Sciatic nerve (tissue), 2 donors: ENCODE results near the gene SYNDIG1. TPM values are rescaled to one million over a fixed set of nuclear protein-coding genes. Genes with fewer than 3 reads are reported as not detected.

Experiments used
- ATAC-seq: fragments of 200-7000 bp; cut with Tn5 transposase; one replicate; pipeline ENCODE4 v1.9.1; 2020; ENCODE audit warnings: mild to moderate bottlenecking, moderate library complexity
- DNase-seq: peaks from one replicate; pipeline ENCODE4 v3.0.0-alpha.2; 2020; ENCODE audit warnings: low spot score
- intact Hi-C: fragments of 100-400 bp; cut with DNase I; formaldehyde crosslinking; loops from one replicate; pipeline ENCODE4 v1.14.2; 2022
- total RNA-seq: library from RNA; stranded (reverse); fragmentation: NEBNext Ultra II Directional; extraction: Animal tissue kit (Norgen Biotek cat#: 25700); gene quantifications from one replicate; pipeline ENCODE4 v1.2.1, GENCODE V29; 2021
- donor health status: DM: no; HTN: no; CAD: no.
- donor health status: DM: no; HTN: no; CAD: no.

SYNDIG1 gene
- total RNA-seq, 1 donor from 2014 or later = 17.9 TPM

DNA sequence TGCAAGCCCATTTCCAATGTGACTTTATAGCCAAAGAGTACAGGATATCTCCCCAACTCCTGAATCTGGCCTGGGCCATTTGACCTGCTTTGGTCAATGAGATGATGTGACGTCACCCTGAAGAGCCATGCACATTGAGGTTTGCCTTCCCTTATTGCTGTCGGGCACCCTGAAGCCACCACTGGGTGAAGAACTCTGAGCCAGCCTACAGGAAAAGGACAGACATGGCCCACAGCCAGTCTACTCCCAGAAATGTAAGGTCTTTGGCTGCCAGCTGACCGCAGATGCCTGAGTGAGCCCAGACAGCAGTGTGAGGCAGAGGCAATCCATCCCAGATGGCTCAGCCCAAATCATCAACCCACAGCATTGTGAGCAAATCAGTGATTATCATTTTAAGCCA lies 3.7 kb upstream of the SYNDIG1 start:
- intact Hi-C loops = no loop called here
- DNase-seq = no peak
- no peak for ATAC-seq

- no peak for ATAC-seq
Observed at GRCh38 chr20:24468401-24469115, 871 bp upstream of the SYNDIG1 start.

GRCh38 chr20:24469894-24470745 lies 691 bp downstream of the SYNDIG1 start:
- DNase-seq = no peak
- intact Hi-C loops = no loop called here
- ATAC-seq = peak; percentile 33

More at GRCh38 chr20:24468401-24469115, 871 bp upstream of the SYNDIG1 start:
- intact Hi-C loops = no loop called here
- no peak for DNase-seq

DNA sequence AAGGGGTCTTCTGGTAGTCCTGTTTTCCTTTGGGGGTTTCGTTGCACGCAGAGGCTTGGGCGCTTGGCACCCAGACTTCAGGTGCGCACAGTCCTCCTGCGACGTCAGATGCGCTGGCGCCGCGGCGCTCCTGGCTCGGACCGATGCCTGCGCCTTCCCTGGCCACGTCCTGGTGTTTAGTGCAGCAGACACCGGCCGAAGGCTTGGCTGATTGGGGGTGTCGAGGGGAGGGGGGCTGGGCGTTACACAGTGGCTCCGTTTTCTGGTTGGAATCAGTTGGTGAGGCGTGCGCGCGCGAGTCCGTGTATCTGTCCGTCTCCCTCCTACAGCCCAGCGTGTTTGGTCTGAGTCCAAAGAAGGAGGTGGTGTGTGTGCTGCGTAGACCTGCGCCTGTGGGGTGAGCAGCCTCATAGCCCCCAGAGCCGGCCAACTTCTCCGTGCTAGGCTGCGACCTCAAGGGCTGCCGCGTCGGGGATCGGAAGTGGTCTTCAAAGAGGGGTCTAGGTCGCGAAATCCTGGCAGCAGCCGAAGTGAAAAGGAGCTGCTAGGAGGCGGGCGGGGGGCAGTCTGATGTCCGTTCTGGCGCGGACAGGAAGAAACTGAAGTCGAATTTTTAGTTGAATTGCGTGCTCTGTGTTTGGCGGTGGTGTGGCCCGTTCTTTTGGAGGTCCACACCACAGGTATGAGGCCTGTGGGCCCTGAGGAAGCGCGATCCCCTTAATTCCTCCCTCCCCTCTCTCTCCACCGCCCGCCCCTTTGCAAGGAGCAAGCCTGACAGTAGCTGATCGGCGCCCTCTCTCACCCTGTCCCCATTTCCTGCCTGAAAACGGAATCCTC lies 1.5 kb downstream of the SYNDIG1 start:
- DNase-seq = no peak
- intact Hi-C loops = no loop called here
- ATAC-seq = peak; percentile 29

DNA sequence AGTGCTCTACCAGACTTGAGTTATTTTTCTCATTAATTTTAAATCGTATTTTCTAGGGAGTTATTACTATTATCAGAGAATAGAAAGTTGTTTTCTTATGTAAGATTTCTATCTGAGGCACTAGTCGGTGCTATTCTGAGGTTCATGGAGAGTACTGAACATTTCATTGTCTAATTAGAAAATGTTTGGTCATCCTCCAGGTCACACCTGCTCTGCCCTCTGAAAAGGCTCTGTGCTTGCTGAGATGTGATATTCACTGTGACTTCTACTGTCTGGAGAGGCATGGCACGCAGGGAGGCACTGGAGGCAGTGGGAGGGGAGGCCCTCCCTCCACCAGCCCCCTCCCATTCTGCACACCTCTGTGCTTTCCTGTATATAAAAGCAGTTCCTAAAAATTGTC lies 3.0 kb downstream of the SYNDIG1 start:
- no peak for DNase-seq
- intact Hi-C loops = no loop called here
- no peak for ATAC-seq

GRCh38 chr20:24473435-24474223 lies 4.2 kb downstream of the SYNDIG1 start:
- ATAC-seq (no peak), DNase-seq (no peak)
- intact Hi-C loops = no loop called here

DNA sequence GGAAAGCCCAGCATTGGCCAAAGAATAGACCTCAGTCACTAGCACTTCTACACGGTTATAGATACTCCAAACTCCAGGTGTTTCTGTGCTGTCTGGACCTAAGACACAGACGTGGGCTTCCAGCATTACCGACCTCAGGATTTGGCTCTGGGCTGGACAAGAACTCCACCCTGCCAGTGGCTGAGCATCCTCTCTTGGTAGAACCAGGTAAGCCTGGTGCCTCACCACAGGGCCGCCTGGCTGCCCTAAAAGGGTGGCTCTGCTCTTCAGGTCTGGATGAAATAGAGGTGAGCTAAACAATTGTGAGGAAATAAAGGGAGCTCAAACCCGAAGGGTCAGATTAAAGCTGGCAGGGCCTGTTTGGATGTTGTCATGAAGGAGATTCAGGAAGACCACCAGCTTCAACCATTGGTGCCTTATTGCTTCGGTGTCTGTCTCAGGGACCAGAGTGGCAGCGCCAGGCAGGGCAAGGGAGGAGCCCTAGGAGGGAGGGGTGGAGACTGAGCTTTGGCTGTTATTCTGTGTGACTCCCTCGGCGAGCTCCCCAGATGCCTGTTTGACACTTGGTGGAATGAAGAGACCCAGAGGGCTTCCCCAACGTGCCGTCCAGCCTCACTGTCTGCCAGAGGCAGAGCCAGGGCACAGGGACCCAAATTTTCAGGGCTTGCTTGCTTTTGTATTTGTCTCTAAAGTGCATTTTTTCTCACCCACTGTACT lies 8.6 kb downstream of the SYNDIG1 start:
- ATAC-seq (no peak), DNase-seq (peak; percentile 25)
- intact Hi-C loops = no loop called here

DNA sequence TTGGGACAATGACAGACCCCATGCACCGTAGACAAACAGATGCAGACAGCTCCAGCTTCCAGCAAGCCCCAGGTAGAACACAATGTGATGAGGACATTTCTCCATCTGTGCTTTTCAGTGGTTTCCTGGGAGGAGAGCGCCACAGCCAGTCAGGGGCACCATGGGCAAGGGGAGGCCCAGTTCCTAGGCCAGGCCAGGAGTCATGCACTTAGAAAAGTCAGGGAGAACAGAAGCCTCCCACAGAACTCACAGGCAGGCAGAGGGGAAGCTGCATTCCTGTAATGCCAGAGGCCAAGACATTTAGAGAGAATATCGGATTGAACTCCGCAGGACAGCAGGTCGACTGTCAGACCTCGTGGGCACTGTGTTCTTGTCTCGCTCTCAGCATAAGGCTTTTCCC lies 9.2 kb downstream of the SYNDIG1 start:
- ATAC-seq = no peak
- intact Hi-C loops = no loop called here

DNA sequence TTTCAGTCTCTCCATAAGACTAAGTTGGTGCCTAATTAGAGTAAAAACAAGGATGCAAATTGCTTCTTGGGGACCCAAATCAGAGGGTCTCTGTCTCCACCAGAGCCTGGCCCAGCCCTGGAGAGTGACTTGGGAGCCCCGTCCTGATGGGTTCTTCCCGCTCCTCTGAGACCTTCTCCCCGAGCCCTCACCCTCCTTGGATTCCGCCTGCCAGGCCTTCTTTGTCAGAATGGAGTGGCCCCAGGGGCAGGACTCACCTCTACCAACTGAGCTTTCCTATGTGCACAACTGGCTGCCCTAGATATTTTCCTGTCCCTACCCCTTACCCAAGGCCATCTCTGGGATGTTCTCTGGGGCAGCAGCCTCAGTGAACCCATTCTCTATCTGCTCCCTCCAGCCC lies 9.7 kb downstream of the SYNDIG1 start:
- DNase-seq = peak; percentile 19
- intact Hi-C loops = no loop called here

More for the DNA sequence above, 9.2 kb downstream of the SYNDIG1 start:
- peak; percentile 27 for DNase-seq

DNA sequence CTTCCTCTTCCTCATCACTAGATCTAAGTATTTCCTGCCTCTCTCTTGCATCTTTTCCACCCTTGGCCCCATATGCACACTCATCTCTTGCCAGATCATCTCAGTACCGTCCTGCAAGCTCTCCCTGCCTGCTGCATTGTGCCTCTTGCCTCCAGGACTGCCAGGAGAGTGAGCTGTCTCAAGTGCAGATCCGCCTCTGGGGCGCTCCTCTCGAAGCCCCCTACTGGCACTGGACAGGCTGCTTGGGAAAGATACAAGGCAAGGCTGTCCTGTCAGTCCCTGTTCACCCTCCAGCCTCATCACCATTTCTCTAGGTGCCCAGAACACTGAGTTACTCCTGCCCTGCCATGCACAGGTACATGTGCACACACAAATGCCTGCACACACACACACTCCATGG lies 10.2 kb downstream of the SYNDIG1 start:
- DNase-seq = peak; percentile 23
- intact Hi-C loops = no loop called here
- no peak for ATAC-seq

More for the DNA sequence above, 9.7 kb downstream of the SYNDIG1 start:
- no peak for ATAC-seq

- intact Hi-C loops = no loop called here
- no peak for DNase-seq
Observed at GRCh38 chr20:24480509-24480908, 11.1 kb downstream of the SYNDIG1 start.

GRCh38 chr20:24481173-24481572 lies 11.7 kb downstream of the SYNDIG1 start:
- ATAC-seq (no peak), DNase-seq (peak; percentile 33)
- intact Hi-C loops = no loop called here

More at GRCh38 chr20:24480509-24480908, 11.1 kb downstream of the SYNDIG1 start:
- ATAC-seq = no peak

GRCh38 chr20:24483435-24484080 lies 14.1 kb downstream of the SYNDIG1 start:
- DNase-seq (peak; percentile 27), ATAC-seq (no peak)
- intact Hi-C loops = no loop called here

- ATAC-seq (no peak), DNase-seq (peak; percentile 15)
- intact Hi-C loops = no loop called here
Observed at GRCh38 chr20:24484081-24484450, 14.6 kb downstream of the SYNDIG1 start.

DNA sequence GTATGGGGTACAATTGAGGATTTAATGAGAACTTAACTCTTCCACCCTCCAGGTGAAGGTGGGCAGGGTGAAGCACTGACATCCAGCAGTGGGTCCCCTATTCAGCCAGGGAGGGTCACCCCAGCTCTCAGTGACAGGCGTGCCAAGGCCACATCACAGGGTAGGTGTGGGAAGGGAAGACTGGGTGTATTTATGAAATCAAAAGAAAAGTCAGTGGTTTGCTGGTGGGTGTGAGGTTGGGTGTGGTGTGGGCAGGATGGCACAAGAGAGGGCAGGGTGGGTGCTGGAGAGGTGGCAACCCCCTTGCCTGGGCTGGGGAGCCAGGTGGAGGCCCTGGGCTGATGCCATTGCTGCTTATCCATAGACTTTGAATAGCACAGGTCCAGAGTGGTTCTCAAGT lies 16.6 kb downstream of the SYNDIG1 start:
- ATAC-seq (no peak), DNase-seq (no peak)
- intact Hi-C loops = no loop called here

DNA sequence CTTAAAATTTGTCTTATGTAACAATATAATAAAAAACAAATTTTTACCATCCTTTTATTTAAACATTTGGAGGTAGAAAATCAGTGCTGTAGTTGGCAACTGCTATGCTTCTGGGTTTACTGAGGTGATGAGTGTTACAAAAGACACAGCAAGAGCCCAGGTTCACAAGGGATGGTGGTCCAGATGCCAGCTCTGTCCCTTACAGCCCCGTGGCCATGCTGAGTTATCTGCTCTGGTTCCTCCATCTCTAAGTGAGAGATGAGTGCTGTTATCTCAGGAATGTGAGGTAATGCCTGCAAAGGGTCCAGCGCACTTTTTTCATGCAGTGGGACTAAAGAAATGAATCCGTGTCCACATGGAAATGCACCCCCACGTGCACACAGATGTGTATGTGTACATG lies 17.8 kb downstream of the SYNDIG1 start:
- DNase-seq (no peak), ATAC-seq (no peak)
- intact Hi-C loops = no loop called here

DNA sequence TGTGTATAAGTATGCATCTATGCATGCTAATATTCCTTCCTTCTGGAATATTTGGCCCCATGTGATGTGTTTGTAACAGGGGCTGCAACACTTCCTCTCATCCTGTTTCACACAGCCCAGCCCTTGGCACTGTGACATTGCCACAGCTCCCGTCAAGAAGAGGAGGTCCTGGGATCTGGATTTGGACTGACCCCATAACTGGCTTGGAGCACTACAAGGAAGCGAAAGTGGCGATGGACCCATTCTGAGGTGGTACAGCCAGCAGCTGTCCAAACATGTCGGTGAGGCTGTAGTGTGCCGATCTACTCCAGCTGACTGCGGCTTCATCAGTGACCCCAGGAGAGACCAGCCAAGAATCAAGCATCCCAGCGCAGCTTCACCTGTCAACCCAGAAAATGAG lies 18.2 kb downstream of the SYNDIG1 start:
- intact Hi-C loops = no loop called here
- ATAC-seq = no peak
- no peak for DNase-seq
